Keratinocyte (primary cell): ENCODE measurements around the gene UNKL.

Experiments used
- EZH2 ChIP-seq: IDR thresholded peaks from one replicate; pipeline ENCODE4 v1.6.1; 2012; ENCODE audit warnings: inconsistent platforms, mild to moderate bottlenecking, low read length, moderate library complexity
- TF ChIP-seq, protein P1 (sequence below), 3 experiments: IDR thresholded peaks in 1 of 3; conservative IDR thresholded peaks in 1 of 3; optimal IDR thresholded peaks in 1 of 3; 2 replicates in 2 of 3; 3 replicates in 1 of 3; pipeline versions ENCODE3 to v1.5.1; 2011; ENCODE audit warnings: low read length in 3 of 3, mild to moderate bottlenecking in 3 of 3, moderate library complexity in 2 of 3, control low read depth in 1 of 3, inconsistent platforms in 1 of 3; ENCODE audit not compliant: insufficient read depth in 2 of 3; ENCODE audit errors: extremely low read depth in 1 of 3

DNA sequence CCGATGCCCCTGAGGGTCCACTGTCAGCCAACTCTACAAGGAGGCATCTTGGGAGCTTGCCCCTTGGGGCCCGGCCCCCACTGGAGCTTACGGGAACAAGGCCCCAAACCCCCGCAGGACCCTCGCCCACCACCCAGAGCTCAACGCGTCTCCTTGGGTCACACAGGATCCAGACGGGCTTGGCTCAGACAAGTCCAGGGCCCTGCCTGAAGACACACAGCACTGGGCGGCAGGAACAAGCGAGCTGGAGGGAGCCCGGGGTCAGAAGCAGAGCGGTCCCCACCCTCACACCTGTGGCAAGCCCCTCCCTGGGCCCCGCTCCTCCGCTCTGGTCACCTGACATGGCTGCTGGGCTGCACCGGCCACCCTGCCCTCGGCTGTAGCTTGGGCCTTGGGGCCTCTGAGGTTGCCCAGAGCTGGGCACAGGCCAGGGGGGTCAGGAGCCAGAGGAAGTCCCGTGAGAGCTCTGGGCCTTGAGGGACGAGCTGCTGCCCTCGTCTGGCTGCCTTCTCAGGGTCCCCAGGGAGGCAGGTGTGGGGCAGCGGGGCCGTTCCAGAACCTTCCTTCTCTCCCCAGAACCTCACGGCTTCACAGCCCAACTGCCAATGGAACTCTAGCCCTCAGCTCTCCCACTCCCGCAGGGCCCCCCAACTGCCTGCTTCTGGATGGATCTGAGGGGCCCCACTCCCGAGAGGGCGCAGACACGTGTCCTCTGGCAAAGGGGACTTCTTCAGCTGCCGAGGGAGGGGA is 29.7 kb upstream of the UNKL start, which contains the start of gene CCDC154:
- TF ChIP-seq, protein P1, sequence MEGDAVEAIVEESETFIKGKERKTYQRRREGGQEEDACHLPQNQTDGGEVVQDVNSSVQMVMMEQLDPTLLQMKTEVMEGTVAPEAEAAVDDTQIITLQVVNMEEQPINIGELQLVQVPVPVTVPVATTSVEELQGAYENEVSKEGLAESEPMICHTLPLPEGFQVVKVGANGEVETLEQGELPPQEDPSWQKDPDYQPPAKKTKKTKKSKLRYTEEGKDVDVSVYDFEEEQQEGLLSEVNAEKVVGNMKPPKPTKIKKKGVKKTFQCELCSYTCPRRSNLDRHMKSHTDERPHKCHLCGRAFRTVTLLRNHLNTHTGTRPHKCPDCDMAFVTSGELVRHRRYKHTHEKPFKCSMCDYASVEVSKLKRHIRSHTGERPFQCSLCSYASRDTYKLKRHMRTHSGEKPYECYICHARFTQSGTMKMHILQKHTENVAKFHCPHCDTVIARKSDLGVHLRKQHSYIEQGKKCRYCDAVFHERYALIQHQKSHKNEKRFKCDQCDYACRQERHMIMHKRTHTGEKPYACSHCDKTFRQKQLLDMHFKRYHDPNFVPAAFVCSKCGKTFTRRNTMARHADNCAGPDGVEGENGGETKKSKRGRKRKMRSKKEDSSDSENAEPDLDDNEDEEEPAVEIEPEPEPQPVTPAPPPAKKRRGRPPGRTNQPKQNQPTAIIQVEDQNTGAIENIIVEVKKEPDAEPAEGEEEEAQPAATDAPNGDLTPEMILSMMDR (optimal IDR thresholded peaks at IDR 0.05 in 1 of 3, IDR thresholded peaks at IDR 0.05 in 1 of 3, conservative IDR thresholded peaks at IDR 0.05 in 1 of 3; ENCODE audit: extremely low read depth in 1 of 3, insufficient read depth in 2 of 3, low read length in 3 of 3) = no peak
- TF ChIP-seq EZH2 = no peak
